HUES64 (cell line): ENCODE data around the gene USP2.

Experiments
- H3K27ac ChIP-seq: 2 replicates; pipeline ENCODE4 v1.7.0; 2013; ENCODE audit warnings: low read depth, low read length, inconsistent platforms
- H3K27me3 ChIP-seq: 2 replicates; pipeline ENCODE4 v1.6.1; 2013; ENCODE audit warnings: mild to moderate bottlenecking, low read length; ENCODE audit not compliant: insufficient read depth
- H3K36me3 ChIP-seq: 2 replicates; pipeline ENCODE4 v1.6.1; 2013; ENCODE audit warnings: mild to moderate bottlenecking, low read length; ENCODE audit not compliant: insufficient read depth
- H3K4me1 ChIP-seq: 2 replicates; pipeline ENCODE4 v1.6.1; 2013; ENCODE audit warnings: mild to moderate bottlenecking, low read length, moderate library complexity; ENCODE audit not compliant: insufficient read depth
- H3K4me3 ChIP-seq: 2 replicates; pipeline ENCODE4 v1.5.1; 2013; ENCODE audit warnings: mild to moderate bottlenecking, low read length, moderate library complexity
- H3K9ac ChIP-seq: 2 replicates; pipeline ENCODE4 v1.6.1; 2013; ENCODE audit warnings: mild to moderate bottlenecking, low read depth, low read length
- H3K9me3 ChIP-seq: 2 replicates; pipeline ENCODE4 v1.6.1; 2013; ENCODE audit warnings: low read depth, low read length; ENCODE audit not compliant: insufficient read depth
- WGBS: fragments of 150-250, 120-280 bp; methylation state at CpG from one replicate; pipeline ENCODE4 v1.1.7; 2013; ENCODE audit warnings: missing lambda C conversion rate; 5-methylcytosine and 5-hydroxymethylcytosine counted together

USP2 gene

GRCh38 chr11:119375337-119376196, 5.9 kb downstream of the USP2 start:
- Histone ChIP-seq H3K27ac (no peak overlapping the region), H3K36me3 (no peaks in the 10 kb centered on the region), H3K4me1 (peaks cover 59% of the 10 kb centered on the region), H3K27me3 (peaks cover 8% of the 10 kb centered on the region), H3K9me3 (no peaks in the 10 kb centered on the region), H3K4me3 (no peak overlapping the region), H3K9ac (no peak overlapping the region)
- WGBS = 66% methylated on average over 14 of the region's 14 CpGs

- 57% methylated on average over 10 of the region's 11 CpGs for WGBS
- Histone ChIP-seq H3K9me3 (no peaks in the 10 kb centered on the region), H3K4me3 (no peak overlapping the region), H3K9ac (no peak overlapping the region), H3K36me3 (no peaks in the 10 kb centered on the region), H3K27ac (no peak overlapping the region), H3K4me1 (peaks cover 55% of the 10 kb centered on the region), H3K27me3 (0 out of 2 replicates have a peak, but pooled peaks cover 2% of the 10 kb centered on the region)
These were observed 6.7 kb downstream of the USP2 start for GRCh38 chr11:119374632-119375336.

- Histone ChIP-seq H3K27ac (no peak overlapping the region), H3K9ac (no peak overlapping the region), H3K4me3 (no peak overlapping the region), H3K9me3 (no peaks in the 10 kb centered on the region), H3K36me3 (no peaks in the 10 kb centered on the region), H3K27me3 (0 out of 2 replicates have a peak, but pooled peaks cover 1% of the 10 kb centered on the region), H3K4me1 (peaks cover 49% of the 10 kb centered on the region)
- 50% methylated on average over 5 of the region's 5 CpGs for WGBS
These were observed 7.4 kb downstream of the USP2 start for GRCh38 chr11:119373921-119374631.

GRCh38 chr11:119373059-119373920, 8.2 kb downstream of the USP2 start:
- Histone ChIP-seq H3K9ac (no peak overlapping the region), H3K4me3 (no peak overlapping the region), H3K9me3 (no peaks in the 10 kb centered on the region), H3K36me3 (no peaks in the 10 kb centered on the region), H3K4me1 (peaks cover 41% of the 10 kb centered on the region), H3K27ac (no peak overlapping the region), H3K27me3 (no peaks in the 10 kb centered on the region)
- WGBS = 87% methylated on average over 23 of the region's 23 CpGs

GRCh38 chr11:119372260-119373058, 9.0 kb downstream of the USP2 start:
- no peaks in the 10 kb centered on the region for H3K9me3 ChIP-seq
- WGBS = 93% methylated on average over 26 of the region's 26 CpGs
- H3K4me3 ChIP-seq = no peak overlapping the region
- H3K9ac ChIP-seq = no peak overlapping the region
- H3K27ac ChIP-seq = no peak overlapping the region
- peaks cover 35% of the 10 kb centered on the region for H3K4me1 ChIP-seq
- H3K36me3 ChIP-seq = no peaks in the 10 kb centered on the region
- no peaks in the 10 kb centered on the region for H3K27me3 ChIP-seq

GRCh38 chr11:119371778-119372182, 9.7 kb downstream of the USP2 start:
- 79% methylated on average over 8 of the region's 8 CpGs for WGBS
- no peak overlapping the region for H3K4me3 ChIP-seq
- H3K27me3 ChIP-seq = no peaks in the 10 kb centered on the region
- no peaks in the 10 kb centered on the region for H3K36me3 ChIP-seq
- H3K9ac ChIP-seq = no peak overlapping the region
- no peaks in the 10 kb centered on the region for H3K9me3 ChIP-seq
- H3K27ac ChIP-seq = no peak overlapping the region
- H3K4me1 ChIP-seq = peaks cover 32% of the 10 kb centered on the region

- Histone ChIP-seq H3K4me3 (no peak overlapping the region), H3K36me3 (no peaks in the 10 kb centered on the region), H3K9me3 (no peaks in the 10 kb centered on the region), H3K27me3 (no peaks in the 10 kb centered on the region), H3K4me1 (peaks cover 27% of the 10 kb centered on the region), H3K9ac (no peak overlapping the region), H3K27ac (no peak overlapping the region)
- WGBS = 80% methylated on average over 8 of the region's 8 CpGs
These were observed 10.4 kb downstream of the USP2 start for GRCh38 chr11:119371067-119371601.

GRCh38 chr11:119370486-119371046, 10.9 kb downstream of the USP2 start:
- no peak overlapping the region for H3K4me3 ChIP-seq
- H3K27ac ChIP-seq = no peak overlapping the region
- WGBS = 75% methylated on average over 8 of the region's 8 CpGs
- peaks cover 2% of the 10 kb centered on the region for H3K27me3 ChIP-seq
- no peak overlapping the region for H3K9ac ChIP-seq
- peaks cover 21% of the 10 kb centered on the region for H3K4me1 ChIP-seq
- H3K9me3 ChIP-seq = no peaks in the 10 kb centered on the region
- H3K36me3 ChIP-seq = no peaks in the 10 kb centered on the region

GRCh38 chr11:119369132-119369925, 12.2 kb downstream of the USP2 start:
- Histone ChIP-seq H3K4me3 (no peak overlapping the region), H3K4me1 (peaks cover 19% of the 10 kb centered on the region), H3K27me3 (peaks cover 14% of the 10 kb centered on the region), H3K9ac (no peak overlapping the region), H3K27ac (no peak overlapping the region), H3K36me3 (no peaks in the 10 kb centered on the region), H3K9me3 (no peaks in the 10 kb centered on the region)
- 85% methylated on average over 13 of the region's 13 CpGs for WGBS
